Central memory CD8-positive, alpha-beta T cell (primary cell): ENCODE data around the gene SMARCE1.
A peak's percentile ranks its signal among the peaks of the same experiment; 100 is the strongest.
"Not testable (repeated sequence)": the region's sequence is repeated elsewhere in the genome, so short reads cannot be mapped to it uniquely, and the experiment has no call there.

Experiments used
- ATAC-seq: fragments of 150-1000 bp; cut with Tn5 transposase; replicated peaks from 2 replicates; pipeline ENCODE4 v1.10.0; 2022; ENCODE audit warnings: mild to moderate bottlenecking, moderate FRiP score, moderate number of reproducible peaks; ENCODE audit not compliant: poor library complexity, severe bottlenecking; ENCODE audit errors: extremely low read depth
- DNase-seq, 2 donors: peaks; one replicate each; pipeline ENCODE4 v3.0.0; 2021; ENCODE audit warnings: low spot score in 2 of 2
- H3K27ac Mint-ChIP-seq: one replicate; pipeline ENCODE4 v1.8.0; 2022; ENCODE audit warnings: low read depth, mild to moderate bottlenecking, moderate library complexity, mixed read lengths
- H3K27me3 Mint-ChIP-seq: one replicate; pipeline ENCODE4 v1.8.0; 2022; ENCODE audit warnings: mixed read lengths
- H3K36me3 Mint-ChIP-seq: one replicate; pipeline ENCODE4 v1.8.0; 2022; ENCODE audit warnings: mild to moderate bottlenecking, moderate library complexity, mixed read lengths; ENCODE audit not compliant: insufficient read depth
- H3K4me1 Mint-ChIP-seq: one replicate; pipeline ENCODE4 v1.8.0; 2022; ENCODE audit warnings: mixed read lengths
- H3K4me3 Mint-ChIP-seq: one replicate; pipeline ENCODE4 v1.8.0; 2022; ENCODE audit warnings: mild to moderate bottlenecking, moderate library complexity, mixed read lengths
- H3K9me3 Mint-ChIP-seq: one replicate; pipeline ENCODE4 v1.8.0; 2022; ENCODE audit warnings: mixed read lengths

Gene SMARCE1

GRCh38 chr17:40602445-40603443 is 44.9 kb downstream of the SMARCE1 start:
- peak in 1 of 2 donors; percentile 45 for DNase-seq
- Mint-ChIP-seq H3K36me3 (peaks cover 19% of the 10 kb centered on the region), H3K4me1 (peaks cover 83% of the 10 kb centered on the region), H3K27ac (peak overlapping the region; percentile 96), H3K4me3 (peak overlapping the region; percentile 55), H3K27me3 (no peaks in the 10 kb centered on the region), H3K9me3 (no peaks in the 10 kb centered on the region)
- peak; percentile 18 for ATAC-seq

- no peaks in the 10 kb centered on the region for H3K9me3 Mint-ChIP-seq
- peaks cover 16% of the 10 kb centered on the region for H3K36me3 Mint-ChIP-seq
- no peaks in the 10 kb centered on the region for H3K27me3 Mint-ChIP-seq
- DNase-seq: no peak
- ATAC-seq: no peak
- H3K4me3 Mint-ChIP-seq: no peak overlapping the region
- H3K4me1 Mint-ChIP-seq: peaks cover 73% of the 10 kb centered on the region
- H3K27ac Mint-ChIP-seq: peak overlapping the region; percentile 96
Observed at GRCh38 chr17:40600486-40601046, 47.1 kb downstream of the SMARCE1 start.

GRCh38 chr17:40599468-40599763 is 48.2 kb downstream of the SMARCE1 start:
- Mint-ChIP-seq H3K36me3 (peaks cover 12% of the 10 kb centered on the region), H3K4me1 (peaks cover 61% of the 10 kb centered on the region), H3K9me3 (no peaks in the 10 kb centered on the region), H3K27ac (peak overlapping the region; percentile 96), H3K27me3 (no peaks in the 10 kb centered on the region), H3K4me3 (peak overlapping the region; percentile 71)
- ATAC-seq (no peak), DNase-seq (no peak)

- Mint-ChIP-seq H3K9me3 (no peaks in the 10 kb centered on the region), H3K27me3 (no peaks in the 10 kb centered on the region), H3K36me3 (peaks cover 12% of the 10 kb centered on the region), H3K27ac (peak overlapping the region; percentile 96), H3K4me3 (peak overlapping the region; percentile 71), H3K4me1 (peaks cover 57% of the 10 kb centered on the region)
- DNase-seq (peak in 1 of 2 donors; percentile 70), ATAC-seq (peak; percentile 79)
Observed at GRCh38 chr17:40598619-40599467, 48.8 kb downstream of the SMARCE1 start.

GRCh38 chr17:40598301-40598618 is 49.4 kb downstream of the SMARCE1 start:
- no peak for DNase-seq
- ATAC-seq: no peak
- no peaks in the 10 kb centered on the region for H3K27me3 Mint-ChIP-seq

GRCh38 chr17:40597556-40598300 is 49.9 kb downstream of the SMARCE1 start:
- peaks cover 10% of the 10 kb centered on the region for H3K36me3 Mint-ChIP-seq
- H3K4me3 Mint-ChIP-seq: peak overlapping the region; percentile 71
- ATAC-seq (no peak), DNase-seq (no peak)
- H3K27ac Mint-ChIP-seq: peak overlapping the region; percentile 96
- no peaks in the 10 kb centered on the region for H3K9me3 Mint-ChIP-seq
- H3K27me3 Mint-ChIP-seq: no peaks in the 10 kb centered on the region
- peaks cover 51% of the 10 kb centered on the region for H3K4me1 Mint-ChIP-seq

More at GRCh38 chr17:40598301-40598618, 49.4 kb downstream of the SMARCE1 start:
- Mint-ChIP-seq H3K4me3 (peak overlapping the region; percentile 71), H3K4me1 (peaks cover 56% of the 10 kb centered on the region), H3K9me3 (no peaks in the 10 kb centered on the region), H3K27ac (peak overlapping the region; percentile 96), H3K36me3 (peaks cover 12% of the 10 kb centered on the region)

- Mint-ChIP-seq H3K36me3 (peaks cover 7% of the 10 kb centered on the region), H3K9me3 (no peaks in the 10 kb centered on the region), H3K4me1 (peaks cover 46% of the 10 kb centered on the region), H3K27me3 (no peaks in the 10 kb centered on the region), H3K27ac (peak overlapping the region; percentile 96), H3K4me3 (no peak overlapping the region)
- DNase-seq (no peak), ATAC-seq (no peak)
Observed at GRCh38 chr17:40597156-40597555, 50.5 kb downstream of the SMARCE1 start.

- Mint-ChIP-seq H3K27ac (no peak overlapping the region), H3K4me3 (no peak overlapping the region), H3K4me1 (peaks cover 38% of the 10 kb centered on the region), H3K9me3 (no peaks in the 10 kb centered on the region), H3K36me3 (peaks cover 7% of the 10 kb centered on the region), H3K27me3 (no peaks in the 10 kb centered on the region)
- DNase-seq (no peak), ATAC-seq (no peak)
Observed at GRCh38 chr17:40596261-40596919, 51.2 kb downstream of the SMARCE1 start.

- DNase-seq (no peak), ATAC-seq (no peak)
- peaks cover 25% of the 10 kb centered on the region for H3K4me1 Mint-ChIP-seq
- no peak overlapping the region for H3K27ac Mint-ChIP-seq
- H3K9me3 Mint-ChIP-seq: no peaks in the 10 kb centered on the region
- no peak overlapping the region for H3K4me3 Mint-ChIP-seq
- no peaks in the 10 kb centered on the region for H3K27me3 Mint-ChIP-seq
- H3K36me3 Mint-ChIP-seq: no peaks in the 10 kb centered on the region
Observed at GRCh38 chr17:40590742-40591141, 56.9 kb downstream of the SMARCE1 start.

GRCh38 chr17:40588552-40588951 is 59.1 kb downstream of the SMARCE1 start:
- ATAC-seq: no peak
- no peaks in the 10 kb centered on the region for H3K27me3 Mint-ChIP-seq
- H3K4me1 Mint-ChIP-seq: peaks cover 31% of the 10 kb centered on the region
- no peak for DNase-seq
- peak overlapping the region; percentile 19 for H3K4me3 Mint-ChIP-seq
- peaks cover 6% of the 10 kb centered on the region for H3K9me3 Mint-ChIP-seq
- H3K36me3 Mint-ChIP-seq: no peaks in the 10 kb centered on the region
- no peak overlapping the region for H3K27ac Mint-ChIP-seq

GRCh38 chr17:40586264-40586663 is 61.4 kb downstream of the SMARCE1 start:
- H3K36me3 Mint-ChIP-seq, H3K9me3 Mint-ChIP-seq, DNase-seq, H3K27me3 Mint-ChIP-seq, ATAC-seq: not testable (repeated sequence)
- H3K4me1 Mint-ChIP-seq: peaks cover 51% of the 10 kb centered on the region
- H3K27ac Mint-ChIP-seq: peak overlapping the region; percentile 24
- peak overlapping the region; percentile 8 for H3K4me3 Mint-ChIP-seq
